IMR-90 (cell line): ENCODE measurements around the gene AGAP1. TPM values are rescaled to one million over a fixed set of nuclear protein-coding genes. Genes with fewer than 3 reads are reported as not detected.

Source experiments
- ATAC-seq: fragments of 200-7000 bp; cut with Tn5 transposase; 2 replicates; pipeline ENCODE4 v1.9.1; 2020; ENCODE audit warnings: low read depth, mild to moderate bottlenecking, moderate library complexity
- BruUV-seq: library from RNA; stranded (reverse); fragments of 400-500 nt; replicated peaks from 2 replicates; lab custom pipeline; 2021; lab: Mats Ljungman, UMichigan
- CTCF ChIA-PET: fragments of 300-600 bp; formaldehyde crosslinking; extraction: SDS; loops from one replicate; lab custom pipeline; 2021; ENCODE audit warnings: antibody characterized with exemption; lab: Yijun Ruan, JAX
- POLR2A ChIA-PET: fragments of 300-600 bp; sonication (Branson Sonifier 250); formaldehyde crosslinking; loops from one replicate; lab custom pipeline; 2022; ENCODE audit warnings: antibody characterized with exemption; ENCODE audit not compliant: unreplicated experiment; lab: Charles Lee
- DNase-seq: peaks from one replicate; pipeline ENCODE4 v3.0.0; 2013
- H2AFZ ChIP-seq: replicated peaks from 2 replicates; pipeline ENCODE3; 2013; ENCODE audit warnings: low read length, mild to moderate bottlenecking; ENCODE audit not compliant: poor library complexity
- H2AK5ac ChIP-seq: 2 replicates; pipeline ENCODE4 v1.6.1; 2013; ENCODE audit warnings: low read depth, low read length, inconsistent platforms
- H2AK9ac ChIP-seq: replicated peaks from 2 replicates; pipeline ENCODE3; 2013; ENCODE audit warnings: mild to moderate bottlenecking, low read depth, low read length, moderate library complexity; ENCODE audit not compliant: poor library complexity
- H2BK120ac ChIP-seq: 2 replicates; pipeline ENCODE4 v1.6.1; 2013; ENCODE audit warnings: low read depth, low read length, inconsistent platforms
- H2BK15ac ChIP-seq: 3 replicates; pipeline ENCODE4 v1.6.1; 2013; ENCODE audit warnings: low read depth, low read length, inconsistent platforms
- H2BK20ac ChIP-seq: 2 replicates; pipeline ENCODE4 v1.6.1; 2013; ENCODE audit warnings: low read depth, mild to moderate bottlenecking, inconsistent platforms, low read length, moderate library complexity
- H2BK5ac ChIP-seq: 2 replicates; pipeline ENCODE4 v1.6.1; 2013; ENCODE audit warnings: mild to moderate bottlenecking, low read depth, low read length, inconsistent platforms; ENCODE audit not compliant: poor library complexity, severe bottlenecking
- H3K14ac ChIP-seq: replicated peaks from 2 replicates; pipeline ENCODE4 v1.6.1; 2013; ENCODE audit warnings: low read depth, low read length, inconsistent platforms
- H3K18ac ChIP-seq: 2 replicates; pipeline ENCODE4 v1.6.1; 2013; ENCODE audit warnings: low read depth, low read length, control low read depth
- H3K23ac ChIP-seq: 2 replicates; pipeline ENCODE4 v1.6.1; 2013; ENCODE audit warnings: low read depth, low read length, inconsistent platforms
- H3K27ac ChIP-seq: 2 replicates; pipeline ENCODE4 v1.5.1; 2013; ENCODE audit warnings: mild to moderate bottlenecking, control low read depth, low read length; ENCODE audit not compliant: insufficient read depth
- H3K27me3 ChIP-seq: 2 replicates; pipeline ENCODE4 v1.6.1; 2013; ENCODE audit warnings: low read length; ENCODE audit not compliant: control insufficient read depth, insufficient read depth
- H3K36me3 ChIP-seq: 2 replicates; pipeline ENCODE4 v1.6.1; 2013; ENCODE audit warnings: low read length, mixed read lengths; ENCODE audit not compliant: control insufficient read depth, insufficient read depth
- H3K4ac ChIP-seq: 2 replicates; pipeline ENCODE4 v1.6.1; 2013; ENCODE audit warnings: low read depth, low read length, inconsistent platforms
- H3K4me1 ChIP-seq: 2 replicates; pipeline ENCODE4 v1.6.1; 2013; ENCODE audit warnings: low read length, mixed read lengths; ENCODE audit not compliant: control insufficient read depth, insufficient read depth
- H3K4me2 ChIP-seq: 2 replicates; pipeline ENCODE4 v1.6.1; 2013; ENCODE audit warnings: low read depth, mild to moderate bottlenecking, control low read depth, low read length, moderate library complexity
- H3K4me3 ChIP-seq: 2 replicates; pipeline ENCODE4 v1.5.1; 2013; ENCODE audit warnings: low read depth, mild to moderate bottlenecking, control low read depth, low read length, moderate library complexity; ENCODE audit not compliant: insufficient read depth
- H3K56ac ChIP-seq: 2 replicates; pipeline ENCODE4 v1.6.1; 2013; ENCODE audit warnings: low read length, inconsistent platforms; ENCODE audit not compliant: insufficient read depth; ENCODE audit errors: extremely low read depth
- H3K79me1 ChIP-seq, 2 experiments: 2 replicates each; pipeline ENCODE4 v1.6.1; 2013; ENCODE audit warnings: low read length in 2 of 2, inconsistent platforms in 1 of 2, low read depth in 1 of 2
- H3K9ac ChIP-seq: 2 replicates; pipeline ENCODE4 v1.6.1; 2013; ENCODE audit warnings: low read depth, low read length, control low read depth
- H3K9me1 ChIP-seq: 2 replicates; pipeline ENCODE4 v1.6.1; 2013; ENCODE audit warnings: low read length, inconsistent platforms; ENCODE audit not compliant: insufficient read depth
- H3K9me3 ChIP-seq: 2 replicates; pipeline ENCODE4 v1.6.1; 2013; ENCODE audit warnings: low read length; ENCODE audit not compliant: control insufficient read depth, insufficient read depth
- H4K20me1 ChIP-seq: 2 replicates; pipeline ENCODE4 v1.6.1; 2013; ENCODE audit warnings: low read length, inconsistent platforms; ENCODE audit not compliant: insufficient read depth
- H4K5ac ChIP-seq: 2 replicates; pipeline ENCODE4 v1.6.1; 2013; ENCODE audit warnings: mild to moderate bottlenecking, low read depth, low read length, control low read depth
- H4K8ac ChIP-seq, 2 experiments: 2 replicates each; pipeline ENCODE4 v1.6.1; 2013; ENCODE audit warnings: low read depth in 2 of 2, low read length in 2 of 2, control low read depth in 1 of 2, inconsistent platforms in 1 of 2
- H4K91ac ChIP-seq: 2 replicates; pipeline ENCODE4 v1.6.1; 2013; ENCODE audit warnings: low read depth, low read length, inconsistent platforms; ENCODE audit not compliant: insufficient read depth
- BHLHE40 ChIP-seq: fragments of 150-350 bp; IDR thresholded peaks from 2 replicates; pipeline ENCODE4 v1.6.1; 2016; ENCODE audit warnings: mild to moderate bottlenecking, low read depth, low read length
- CEBPB ChIP-seq: IDR thresholded peaks from 2 replicates; pipeline ENCODE4 v1.6.1; 2012; ENCODE audit warnings: low read depth, low read length, improper control_type of control experiment
- CHD1 ChIP-seq: IDR thresholded peaks from 2 replicates; pipeline ENCODE4 v1.6.1; 2012; ENCODE audit warnings: low read depth, low read length, improper control_type of control experiment
- FOS ChIP-seq: fragments of 150-350 bp; IDR thresholded peaks from 2 replicates; pipeline ENCODE4 v1.6.1; 2016; ENCODE audit warnings: low read depth, low read length
- MAFK ChIP-seq: IDR thresholded peaks from 2 replicates; pipeline ENCODE4 v1.6.1; 2012; ENCODE audit warnings: low read depth, low read length, improper control_type of control experiment
- MAZ ChIP-seq: IDR thresholded peaks from 2 replicates; pipeline ENCODE4 v1.6.1; 2012; ENCODE audit warnings: low read depth, mild to moderate bottlenecking, low read length, improper control_type of control experiment, moderate library complexity, borderline replicate concordance
- MXI1 ChIP-seq: IDR thresholded peaks from 2 replicates; pipeline ENCODE4 v1.6.1; 2012; ENCODE audit warnings: low read depth, mild to moderate bottlenecking, low read length, moderate library complexity, borderline replicate concordance
- NFE2L2 ChIP-seq: fragments of 150-350 bp; IDR thresholded peaks from 2 replicates; pipeline ENCODE4 v1.6.1; 2016; ENCODE audit warnings: low read depth, mild to moderate bottlenecking, low read length
- POLR2A ChIP-seq: IDR thresholded peaks from 2 replicates; pipeline ENCODE4 v1.6.1; 2012; ENCODE audit warnings: mild to moderate bottlenecking, low read depth, low read length
- RAD21 ChIP-seq: IDR thresholded peaks from 2 replicates; pipeline ENCODE4 v1.6.1; 2012; ENCODE audit warnings: low read length, improper control_type of control experiment
- RCOR1 ChIP-seq: IDR thresholded peaks from 2 replicates; pipeline ENCODE4 v1.6.1; 2012; ENCODE audit warnings: mild to moderate bottlenecking, low read length, improper control_type of control experiment; ENCODE audit not compliant: insufficient replicate concordance
- RFX5 ChIP-seq: IDR thresholded peaks from 2 replicates; pipeline ENCODE4 v1.8.0; 2012; ENCODE audit warnings: low read depth, mild to moderate bottlenecking, low read length, moderate library complexity
- SMC3 ChIP-seq: fragments of 150-350 bp; IDR thresholded peaks from 2 replicates; pipeline ENCODE4 v1.6.1; 2016; ENCODE audit warnings: low read depth, mild to moderate bottlenecking, antibody characterized with exemption, low read length, moderate library complexity
- WGBS, 2 experiments: methylation state at CpG; one replicate each; pipeline versions ENCODE4 v1.1.5 to v1.1.7; 2013; ENCODE audit warnings: missing lambda C conversion rate in 2 of 2; ENCODE audit not compliant: insufficient read length in 1 of 2; ENCODE audit errors: extremely low coverage in 2 of 2; 5-methylcytosine and 5-hydroxymethylcytosine counted together
- dilution Hi-C: fragments of 300-500 bp; cut with HindIII; formaldehyde crosslinking; loops from one replicate; pipeline ENCODE4 v1.14.3; 2018; ENCODE audit warnings: low sequenced_read_pairs; ENCODE audit not compliant: unreplicated experiment
- in situ Hi-C: fragments of 300-500 bp; cut with MboI; formaldehyde crosslinking; loops from 3 replicates; pipeline ENCODE4 v1.14.3; 2019; ENCODE audit warnings: low sequenced_read_pairs, inconsistent platforms, mixed read lengths
- intact Hi-C: fragments of 100-400 bp; cut with micrococcal nuclease; formaldehyde crosslinking; loops from 2 replicates; pipeline ENCODE4 v1.10.0; 2022
- polyA plus RNA-seq, 3 experiments: library from polyadenylated mRNA; depleted of rRNA; stranded (reverse); fragments of >200 nt; gene quantifications; 2 replicates each; pipeline ENCODE4 v1.2.3, GENCODE V29; 2012; ENCODE audit warnings: low replicate concordance in 1 of 3
- total RNA-seq: library from RNA; depleted of rRNA; stranded (reverse); fragments of >200 nt; gene quantifications from 2 replicates; pipeline ENCODE4 v1.2.3, GENCODE V29; 2012
- TF ChIP-seq, protein P1 (sequence below): conservative IDR thresholded peaks from 2 replicates; pipeline ENCODE4 v1.5.1; 2012; ENCODE audit warnings: mild to moderate bottlenecking, low read depth, low read length, improper control_type of control experiment

AGAP1 gene
- total and polyA plus RNA-seq, 2 of the 4 experiments (the other 2 are of a cell fraction) = 15.1 to 16.4 TPM

DNA sequence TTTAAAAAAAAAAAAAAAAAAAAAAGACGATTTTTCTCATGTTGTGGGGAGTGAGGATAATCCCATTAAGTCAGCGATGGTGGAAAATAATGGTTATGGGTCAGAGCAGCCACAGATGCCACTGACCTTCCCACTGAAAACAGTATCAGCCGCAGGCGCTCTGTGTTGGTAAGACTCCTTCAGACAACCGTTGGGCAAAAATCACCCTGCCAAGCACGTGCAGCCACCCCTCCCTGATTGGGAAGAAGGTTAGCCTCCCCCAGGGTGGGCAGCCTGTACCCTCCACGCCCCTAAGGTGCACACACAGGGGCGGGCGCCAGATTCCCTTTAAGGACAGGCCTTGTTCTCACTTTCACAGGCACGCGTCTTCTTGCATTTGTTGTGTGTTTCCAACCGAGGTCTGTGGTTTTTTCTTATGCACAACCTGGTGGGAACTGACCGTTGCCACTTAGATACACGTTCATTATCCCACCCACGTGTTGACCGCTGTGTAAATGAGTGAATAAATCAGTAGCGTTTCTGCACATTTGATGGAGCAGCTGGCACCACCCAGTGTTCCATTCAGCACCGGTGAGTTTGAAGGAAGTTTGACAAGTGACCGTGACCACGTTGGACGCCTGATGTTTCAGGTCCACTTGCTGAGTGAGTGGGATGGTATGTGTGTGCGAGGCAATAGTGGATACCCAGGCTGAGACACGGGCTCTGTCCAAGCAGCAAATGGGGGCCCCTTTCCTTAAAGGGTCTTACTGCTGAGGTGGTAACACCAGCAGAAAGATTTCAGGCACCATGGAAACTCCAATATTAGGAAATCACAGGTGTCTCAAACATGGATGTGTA, 476.6 kb downstream of the AGAP1 start:
- Histone ChIP-seq H3K4ac (no peak overlapping the region), H2BK15ac (no peak overlapping the region), H3K27ac (no peak overlapping the region), H3K56ac (no peak overlapping the region), H3K27me3 (no peaks in the 10 kb centered on the region), H3K9ac (no peak overlapping the region), H3K79me1 (no peaks in the 10 kb centered on the region), H3K4me3 (no peak overlapping the region), H3K23ac (no peak overlapping the region), H3K9me3 (no peaks in the 10 kb centered on the region), H2BK5ac (no peak overlapping the region), H3K4me1 (no peaks in the 10 kb centered on the region), H4K91ac (no peak overlapping the region), H3K36me3 (peaks cover 13% of the 10 kb centered on the region), H3K9me1 (peaks cover 3% of the 10 kb centered on the region; the same call in 1 of the 2 replicates), H4K20me1 (no peaks in the 10 kb centered on the region), H2BK20ac (no peak overlapping the region), H4K5ac (no peak overlapping the region), H3K18ac (no peak overlapping the region), H3K14ac (no peak overlapping the region), H3K4me2 (no peak overlapping the region), H2BK120ac (no peak overlapping the region), H2AFZ (no peak overlapping the region), H2AK9ac (no peak overlapping the region), H4K8ac (no peak overlapping the region), H2AK5ac (no peak overlapping the region)
- dilution Hi-C loops = no loop called here
- DNase-seq = no peak
- 97% methylated on average over 11 of the region's 23 CpGs; no CpG with 5 or more reads in 1 of the 2 experiments for WGBS, 2 experiments
- TF ChIP-seq, protein P1, sequence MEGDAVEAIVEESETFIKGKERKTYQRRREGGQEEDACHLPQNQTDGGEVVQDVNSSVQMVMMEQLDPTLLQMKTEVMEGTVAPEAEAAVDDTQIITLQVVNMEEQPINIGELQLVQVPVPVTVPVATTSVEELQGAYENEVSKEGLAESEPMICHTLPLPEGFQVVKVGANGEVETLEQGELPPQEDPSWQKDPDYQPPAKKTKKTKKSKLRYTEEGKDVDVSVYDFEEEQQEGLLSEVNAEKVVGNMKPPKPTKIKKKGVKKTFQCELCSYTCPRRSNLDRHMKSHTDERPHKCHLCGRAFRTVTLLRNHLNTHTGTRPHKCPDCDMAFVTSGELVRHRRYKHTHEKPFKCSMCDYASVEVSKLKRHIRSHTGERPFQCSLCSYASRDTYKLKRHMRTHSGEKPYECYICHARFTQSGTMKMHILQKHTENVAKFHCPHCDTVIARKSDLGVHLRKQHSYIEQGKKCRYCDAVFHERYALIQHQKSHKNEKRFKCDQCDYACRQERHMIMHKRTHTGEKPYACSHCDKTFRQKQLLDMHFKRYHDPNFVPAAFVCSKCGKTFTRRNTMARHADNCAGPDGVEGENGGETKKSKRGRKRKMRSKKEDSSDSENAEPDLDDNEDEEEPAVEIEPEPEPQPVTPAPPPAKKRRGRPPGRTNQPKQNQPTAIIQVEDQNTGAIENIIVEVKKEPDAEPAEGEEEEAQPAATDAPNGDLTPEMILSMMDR = no peak
- TF ChIP-seq FOS (no peak), NFE2L2 (no peak), MAFK (no peak), POLR2A (no peak), MXI1 (no peak), CEBPB (no peak), BHLHE40 (no peak), SMC3 (no peak), RFX5 (no peak), RAD21 (no peak), CHD1 (no peak), RCOR1 (no peak), MAZ (no peak)
- intact Hi-C loops = no loop called here
- ChIA-PET CTCF (no interaction called here), POLR2A (no interaction called here)
- no peak for ATAC-seq
- BruUV-seq = no TSS peak
- in situ Hi-C loops = no loop called here
